ENCODE measurements around the gene RNGTT. TPM values are rescaled to one million over a fixed set of nuclear protein-coding genes. Genes with fewer than 3 reads are reported as not detected.

RNGTT gene
- total RNA-seq, 3 donors from 2014 or later, result 9.1 to 30.3 (median 22.6) TPM

GRCh38 chr6:88561034-88561953 is 402.1 kb downstream of the RNGTT start:
- TF ChIP-seq POLR2AphosphoS5 (IDR thresholded peaks at IDR 0.05) (no peak), POLR2A (IDR thresholded peaks at IDR 0.05) (no peak)
- TF ChIP-seq, protein P1, sequence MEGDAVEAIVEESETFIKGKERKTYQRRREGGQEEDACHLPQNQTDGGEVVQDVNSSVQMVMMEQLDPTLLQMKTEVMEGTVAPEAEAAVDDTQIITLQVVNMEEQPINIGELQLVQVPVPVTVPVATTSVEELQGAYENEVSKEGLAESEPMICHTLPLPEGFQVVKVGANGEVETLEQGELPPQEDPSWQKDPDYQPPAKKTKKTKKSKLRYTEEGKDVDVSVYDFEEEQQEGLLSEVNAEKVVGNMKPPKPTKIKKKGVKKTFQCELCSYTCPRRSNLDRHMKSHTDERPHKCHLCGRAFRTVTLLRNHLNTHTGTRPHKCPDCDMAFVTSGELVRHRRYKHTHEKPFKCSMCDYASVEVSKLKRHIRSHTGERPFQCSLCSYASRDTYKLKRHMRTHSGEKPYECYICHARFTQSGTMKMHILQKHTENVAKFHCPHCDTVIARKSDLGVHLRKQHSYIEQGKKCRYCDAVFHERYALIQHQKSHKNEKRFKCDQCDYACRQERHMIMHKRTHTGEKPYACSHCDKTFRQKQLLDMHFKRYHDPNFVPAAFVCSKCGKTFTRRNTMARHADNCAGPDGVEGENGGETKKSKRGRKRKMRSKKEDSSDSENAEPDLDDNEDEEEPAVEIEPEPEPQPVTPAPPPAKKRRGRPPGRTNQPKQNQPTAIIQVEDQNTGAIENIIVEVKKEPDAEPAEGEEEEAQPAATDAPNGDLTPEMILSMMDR (IDR thresholded peaks at IDR 0.05), result no peak
- Histone ChIP-seq H3K4me3 (no peak overlapping the region), H3K36me3 (no peaks in the 10 kb centered on the region), H3K9me3 (no peaks in the 10 kb centered on the region), H3K4me1 (no peaks in the 10 kb centered on the region), H3K27me3 (no peaks in the 10 kb centered on the region), H3K27ac (peak overlapping the region; percentile 3 to 21)
- intact Hi-C loops (cut with DNase I; ENCODE audit: low total_unique reads), result no loop called here
- DNase-seq (ENCODE audit: low spot score in 2 of 2), result no peak

Other genes starting within 250 kb of the RNGTT start
- gene PNRC1, start 117.1 kb upstream of the RNGTT start, total RNA-seq, result 100 to 1,000 TPM; 221 to 290 (median 230) TPM
- gene SRSF12, start 154.5 kb upstream of the RNGTT start, total RNA-seq, result 1 to 10 TPM in 1 of 3 donors, under 1 TPM in 1, not detected in 1; 0.98 to 1.8 TPM
- gene PM20D2, start 182.4 kb upstream of the RNGTT start, total RNA-seq, result 10 to 100 TPM in 2 of 3 donors, 1 to 10 TPM in 1; 3.7 to 22.5 (median 21.3) TPM